ENCODE measurements around the gene CDK13.

The CDK13 gene

GRCh38 chr7:39979406-39980073 lies 29.5 kb downstream of the CDK13 start:
- Histone ChIP-seq H3K4me1 (ENCODE audit: control extremely low read depth in 1 of 4, control insufficient read depth in 4 of 4, insufficient read depth in 4 of 4, low read length in 3 of 4) (peaks cover 7 to 19% (median 16%) of the 10 kb centered on the region in 4 experiments), H3K27ac (ENCODE audit: insufficient read depth in 1 of 2, low read depth in 1 of 2, low read length in 2 of 2, poor library complexity in 1 of 2, severe bottlenecking in 2 of 2) (no peak overlapping the region), H3K4me3 (ENCODE audit: control insufficient read depth in 1 of 7, extremely low read depth in 1 of 7, insufficient read depth in 4 of 7, low read depth in 2 of 7, low read length in 6 of 7) (no peak overlapping the region), H3K9me3 (ENCODE audit: control extremely low read depth in 1 of 5, control insufficient read depth in 4 of 5, insufficient read depth in 2 of 5, low read depth in 1 of 5, low read length in 4 of 5) (no peaks in the 10 kb centered on the region), H3K36me3 (ENCODE audit: control insufficient read depth in 4 of 4, insufficient read depth in 4 of 4, low read length in 3 of 4) (peaks cover 0 to 2% (median 0%) of the 10 kb centered on the region in 4 experiments), H3K27me3 (replicated peaks in 2 of 5; ENCODE audit: control insufficient read depth in 4 of 5, insufficient read depth in 5 of 5, low read length in 4 of 5) (no peaks in the 10 kb centered on the region)
- peak in 2 of 3 donors; percentile 17 to 28 for DNase-seq
- POLR2A ChIA-PET: no interaction called here
- 96% methylated on average over 5 of the region's 8 CpGs for WGBS (ENCODE audit: insufficient coverage)
- CTCF ChIA-PET: interaction anchor here (0.7 to 1.6 kb wide), 2 partner anchors 9 to 34 kb away, joined by 3 to 4 read pairs; no protein-coding TSS in a partner anchor

GRCh38 chr7:39985398-39985918 lies 35.4 kb downstream of the CDK13 start:
- ChIA-PET CTCF (interaction anchor here (1.2 to 1.5 kb wide), 5 partner anchors 15 to 91 kb away, joined by 3 to 6 read pairs (median 3); no protein-coding TSS in a partner anchor), POLR2A (interaction anchor here (0.6 kb wide), 1 partner anchor 44 kb away, joined by 3 read pairs; no protein-coding TSS in a partner anchor)
- Histone ChIP-seq H3K9me3 (ENCODE audit: control extremely low read depth in 1 of 5, control insufficient read depth in 4 of 5, insufficient read depth in 2 of 5, low read depth in 1 of 5, low read length in 4 of 5) (no peaks in the 10 kb centered on the region), H3K27me3 (replicated peaks in 2 of 5; ENCODE audit: control insufficient read depth in 4 of 5, insufficient read depth in 5 of 5, low read length in 4 of 5) (no peaks in the 10 kb centered on the region), H3K36me3 (ENCODE audit: control insufficient read depth in 4 of 4, insufficient read depth in 4 of 4, low read length in 3 of 4) (peaks cover 6 to 17% (median 11%) of the 10 kb centered on the region in 4 experiments), H3K4me3 (ENCODE audit: control insufficient read depth in 1 of 7, extremely low read depth in 1 of 7, insufficient read depth in 4 of 7, low read depth in 2 of 7, low read length in 6 of 7) (no peak overlapping the region), H3K4me1 (ENCODE audit: control extremely low read depth in 1 of 4, control insufficient read depth in 4 of 4, insufficient read depth in 4 of 4, low read length in 3 of 4) (peaks cover 0 to 18% (median 3%) of the 10 kb centered on the region in 4 experiments), H3K27ac (ENCODE audit: insufficient read depth in 1 of 2, low read depth in 1 of 2, low read length in 2 of 2, poor library complexity in 1 of 2, severe bottlenecking in 2 of 2) (no peak overlapping the region)
- 100% methylated on average over 2 of the region's 4 CpGs for WGBS (ENCODE audit: insufficient coverage)
- peak in 2 of 3 donors; percentile 11 to 26 for DNase-seq

- ChIA-PET POLR2A (no interaction called here), CTCF (interaction anchor here (1.1 kb wide), 1 partner anchor 8 kb away, joined by 4 read pairs; no protein-coding TSS in a partner anchor)
- Histone ChIP-seq H3K4me3 (ENCODE audit: control insufficient read depth in 1 of 7, extremely low read depth in 1 of 7, insufficient read depth in 4 of 7, low read depth in 2 of 7, low read length in 6 of 7) (no peak overlapping the region), H3K36me3 (ENCODE audit: control insufficient read depth in 4 of 4, insufficient read depth in 4 of 4, low read length in 3 of 4) (peaks cover 9 to 26% (median 11%) of the 10 kb centered on the region in 4 experiments), H3K27ac (ENCODE audit: insufficient read depth in 1 of 2, low read depth in 1 of 2, low read length in 2 of 2, poor library complexity in 1 of 2, severe bottlenecking in 2 of 2) (no peak overlapping the region), H3K4me1 (ENCODE audit: control extremely low read depth in 1 of 4, control insufficient read depth in 4 of 4, insufficient read depth in 4 of 4, low read length in 3 of 4) (peaks cover 0 to 18% (median 3%) of the 10 kb centered on the region in 4 experiments), H3K27me3 (replicated peaks in 2 of 5; ENCODE audit: control insufficient read depth in 4 of 5, insufficient read depth in 5 of 5, low read length in 4 of 5) (no peaks in the 10 kb centered on the region), H3K9me3 (ENCODE audit: control extremely low read depth in 1 of 5, control insufficient read depth in 4 of 5, insufficient read depth in 2 of 5, low read depth in 1 of 5, low read length in 4 of 5) (no peaks in the 10 kb centered on the region)
- 97% methylated on average over 6 of the region's 9 CpGs for WGBS (ENCODE audit: insufficient coverage)
- no peak for DNase-seq
Observed at GRCh38 chr7:39987641-39988347, 37.7 kb downstream of the CDK13 start.

- Histone ChIP-seq H3K36me3 (ENCODE audit: control insufficient read depth in 4 of 4, insufficient read depth in 4 of 4, low read length in 3 of 4) (peaks cover 13 to 30% (median 19%) of the 10 kb centered on the region in 4 experiments), H3K27me3 (replicated peaks in 2 of 5; ENCODE audit: control insufficient read depth in 4 of 5, insufficient read depth in 5 of 5, low read length in 4 of 5) (no peaks in the 10 kb centered on the region), H3K4me1 (ENCODE audit: control extremely low read depth in 1 of 4, control insufficient read depth in 4 of 4, insufficient read depth in 4 of 4, low read length in 3 of 4) (no peaks in the 10 kb centered on the region), H3K27ac (ENCODE audit: insufficient read depth in 1 of 2, low read depth in 1 of 2, low read length in 2 of 2, poor library complexity in 1 of 2, severe bottlenecking in 2 of 2) (no peak overlapping the region), H3K4me3 (ENCODE audit: control insufficient read depth in 1 of 7, extremely low read depth in 1 of 7, insufficient read depth in 4 of 7, low read depth in 2 of 7, low read length in 6 of 7) (no peak overlapping the region), H3K9me3 (ENCODE audit: control extremely low read depth in 1 of 5, control insufficient read depth in 4 of 5, insufficient read depth in 2 of 5, low read depth in 1 of 5, low read length in 4 of 5) (no peaks in the 10 kb centered on the region)
- WGBS (ENCODE audit: insufficient coverage): no CpG with 5 or more reads among the region's 6 CpGs
- no peak for DNase-seq
- ChIA-PET CTCF (interaction anchor here (1.5 to 1.6 kb wide), 2 partner anchors 15 to 52 kb away, joined by 3 to 5 read pairs; no protein-coding TSS in a partner anchor), POLR2A (interaction anchor here (0.7 kb wide), 1 partner anchor 20 kb away, joined by 4 read pairs; no protein-coding TSS in a partner anchor)
Observed at GRCh38 chr7:40000734-40001315, 50.8 kb downstream of the CDK13 start.

- Histone ChIP-seq H3K36me3 (ENCODE audit: control insufficient read depth in 4 of 4, insufficient read depth in 4 of 4, low read length in 3 of 4) (peaks cover 13 to 31% (median 19%) of the 10 kb centered on the region in 4 experiments), H3K27ac (ENCODE audit: insufficient read depth in 1 of 2, low read depth in 1 of 2, low read length in 2 of 2, poor library complexity in 1 of 2, severe bottlenecking in 2 of 2) (no peak overlapping the region), H3K4me3 (ENCODE audit: control insufficient read depth in 1 of 7, extremely low read depth in 1 of 7, insufficient read depth in 4 of 7, low read depth in 2 of 7, low read length in 6 of 7) (no peak overlapping the region), H3K27me3 (replicated peaks in 2 of 5; ENCODE audit: control insufficient read depth in 4 of 5, insufficient read depth in 5 of 5, low read length in 4 of 5) (no peaks in the 10 kb centered on the region), H3K4me1 (ENCODE audit: control extremely low read depth in 1 of 4, control insufficient read depth in 4 of 4, insufficient read depth in 4 of 4, low read length in 3 of 4) (no peaks in the 10 kb centered on the region), H3K9me3 (ENCODE audit: control extremely low read depth in 1 of 5, control insufficient read depth in 4 of 5, insufficient read depth in 2 of 5, low read depth in 1 of 5, low read length in 4 of 5) (no peaks in the 10 kb centered on the region)
- no peak for DNase-seq
- ChIA-PET CTCF (interaction anchor here (1.8 kb wide), 1 partner anchor 11 kb away, joined by 4 read pairs; no protein-coding TSS in a partner anchor), POLR2A (interaction anchor here (0.7 kb wide), 1 partner anchor 20 kb away, joined by 4 read pairs; no protein-coding TSS in a partner anchor)
- 100% methylated on average over 3 of the region's 3 CpGs for WGBS (ENCODE audit: insufficient coverage)
Observed at GRCh38 chr7:40001649-40002048, 51.6 kb downstream of the CDK13 start.

GRCh38 chr7:40003597-40003996 lies 53.5 kb downstream of the CDK13 start:
- ChIA-PET POLR2A (no interaction called here), CTCF (interaction anchor here (1.2 to 2.2 kb wide), 4 partner anchors 9 to 71 kb away, joined by 3 to 10 read pairs (median 4); no protein-coding TSS in a partner anchor)
- WGBS (ENCODE audit: insufficient coverage): 81% methylated on average over 1 of the region's 4 CpGs

More at GRCh38 chr7:40003597-40003996, 53.5 kb downstream of the CDK13 start:
- Histone ChIP-seq H3K4me3 (ENCODE audit: control insufficient read depth in 1 of 7, extremely low read depth in 1 of 7, insufficient read depth in 4 of 7, low read depth in 2 of 7, low read length in 6 of 7) (no peak overlapping the region), H3K4me1 (ENCODE audit: control extremely low read depth in 1 of 4, control insufficient read depth in 4 of 4, insufficient read depth in 4 of 4, low read length in 3 of 4) (no peaks in the 10 kb centered on the region), H3K27me3 (replicated peaks in 2 of 5; ENCODE audit: control insufficient read depth in 4 of 5, insufficient read depth in 5 of 5, low read length in 4 of 5) (no peaks in the 10 kb centered on the region), H3K36me3 (ENCODE audit: control insufficient read depth in 4 of 4, insufficient read depth in 4 of 4, low read length in 3 of 4) (peaks cover 8 to 26% (median 17%) of the 10 kb centered on the region in 4 experiments), H3K9me3 (ENCODE audit: control extremely low read depth in 1 of 5, control insufficient read depth in 4 of 5, insufficient read depth in 2 of 5, low read depth in 1 of 5, low read length in 4 of 5) (no peaks in the 10 kb centered on the region), H3K27ac (ENCODE audit: insufficient read depth in 1 of 2, low read depth in 1 of 2, low read length in 2 of 2, poor library complexity in 1 of 2, severe bottlenecking in 2 of 2) (no peak overlapping the region)
- no peak for DNase-seq
